GM12872 (cell line): ENCODE results near the gene MYH11.

Source experiments
- CTCF ChIP-seq: IDR thresholded peaks from 3 replicates; pipeline ENCODE4 v1.5.1; 2011; ENCODE audit warnings: low read depth, mild to moderate bottlenecking, low read length, moderate library complexity; ENCODE audit not compliant: insufficient read depth

MYH11 gene

GRCh38 chr16:15847611-15848175, 9.1 kb downstream of the MYH11 start:
- TF ChIP-seq CTCF = no peak

- no peak for TF ChIP-seq CTCF
These were observed 10.3 kb downstream of the MYH11 start for GRCh38 chr16:15846510-15846909.

GRCh38 chr16:15843635-15844279, 13.1 kb downstream of the MYH11 start:
- no peak for TF ChIP-seq CTCF

GRCh38 chr16:15837761-15838160, 19.1 kb downstream of the MYH11 start:
- TF ChIP-seq CTCF = no peak

- no peak for TF ChIP-seq CTCF
These were observed 19.7 kb downstream of the MYH11 start for GRCh38 chr16:15836965-15837611.

- no peak for TF ChIP-seq CTCF
These were observed 20.8 kb downstream of the MYH11 start for GRCh38 chr16:15836074-15836473.

GRCh38 chr16:15835136-15835878, 21.5 kb downstream of the MYH11 start:
- TF ChIP-seq CTCF = no peak
